Fibroblast of skin of scalp (primary cell): Measurements from ENCODE around the gene TGIF2. TPM values are rescaled to one million over a fixed set of nuclear protein-coding genes. Genes with fewer than 3 reads are reported as not detected.

Experiments
- DNase-seq: peaks from one replicate; pipeline ENCODE4 v3.0.0-alpha.2; 2013
- polyA plus RNA-seq, 2 experiments: library from polyadenylated mRNA; unstranded; fragments of 120-200 nt; gene quantifications; one replicate each; pipeline ENCODE4 v1.2.1, GENCODE V29; 2013; ENCODE audit not compliant: insufficient read length in 2 of 2

Gene TGIF2
- polyA plus RNA-seq (2013, experiment 1 of 2; ENCODE audit: insufficient read length) = 11.6 TPM
- 13.4 TPM for polyA plus RNA-seq (2013, experiment 2 of 2; ENCODE audit: insufficient read length)

DNA sequence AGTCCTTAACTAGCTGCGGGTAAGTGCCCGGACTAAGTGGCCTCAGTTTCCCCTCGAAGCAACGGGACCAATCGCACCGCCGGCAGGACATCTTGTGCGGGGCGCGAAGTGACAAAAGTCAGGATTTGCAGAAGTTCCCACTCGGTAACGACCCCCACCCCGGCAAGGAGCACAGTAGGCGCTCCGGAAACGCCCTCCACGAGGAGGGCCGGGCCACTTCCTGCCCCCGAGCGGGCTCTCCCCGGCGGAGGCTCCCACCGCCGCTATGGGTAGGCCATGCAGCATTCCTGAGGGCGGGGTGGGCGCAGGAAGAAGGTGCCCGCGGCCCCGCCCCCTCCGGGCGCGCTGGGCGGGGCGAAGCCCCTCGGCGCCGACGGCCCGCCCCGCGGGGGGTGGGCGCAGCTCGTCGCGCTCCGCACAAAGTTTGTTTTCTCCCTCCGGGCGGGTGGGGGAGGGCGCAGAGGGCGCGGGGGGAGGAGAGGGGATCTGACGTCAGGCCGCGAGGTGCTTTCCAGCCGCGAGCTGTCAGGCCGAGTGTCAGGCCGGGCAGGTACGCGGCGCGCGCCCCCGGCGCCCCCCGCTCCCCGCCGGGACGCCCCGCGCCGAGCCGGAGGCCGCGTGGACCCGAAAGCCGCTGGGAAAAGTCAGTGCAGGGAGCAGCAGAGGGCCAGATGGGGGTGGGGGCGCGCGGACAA lies at the start of gene TGIF2:
TSS of gene TGIF2 (plus strand) at position 495 of the 695 bp plus-strand sequence. CDS start 5,178 bp downstream, outside the sequence.
- peak; percentile 93 for DNase-seq

DNA sequence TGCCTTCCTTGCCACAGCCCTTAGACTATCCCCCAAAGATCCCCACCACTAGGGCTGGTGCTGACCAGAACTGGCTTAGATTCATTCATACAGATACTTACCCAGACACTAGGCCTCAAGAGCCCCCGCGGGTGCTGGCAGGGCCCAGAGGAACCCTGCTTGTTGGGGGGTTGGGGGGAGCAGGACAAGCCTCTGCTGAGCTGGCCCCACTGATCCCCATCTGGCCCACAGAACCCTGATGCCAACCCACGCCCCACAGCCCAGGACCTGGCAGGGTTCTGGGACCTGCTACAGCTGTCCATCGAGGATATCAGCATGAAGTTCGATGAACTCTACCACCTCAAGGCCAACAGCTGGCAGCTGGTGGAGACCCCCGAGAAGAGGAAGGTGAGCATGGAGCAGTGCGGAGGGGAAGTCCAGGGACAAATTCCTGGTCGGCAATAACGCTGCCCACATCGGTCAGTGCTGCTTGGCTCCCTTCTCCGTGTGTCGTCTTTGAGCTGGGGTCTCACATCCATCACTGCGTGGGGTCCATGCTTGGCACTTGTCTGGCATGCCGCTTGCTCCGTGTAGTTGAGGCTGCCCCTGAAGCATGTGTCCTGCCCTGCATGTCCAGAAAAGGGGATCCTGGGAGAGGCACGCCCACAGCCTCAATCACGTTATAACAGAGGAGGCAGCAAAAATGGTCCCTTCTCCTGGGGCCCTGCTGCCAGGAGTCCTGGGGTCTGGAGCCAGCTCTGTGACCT lies 47.6 kb upstream of the TGIF2 start:
- no peak for DNase-seq

DNA sequence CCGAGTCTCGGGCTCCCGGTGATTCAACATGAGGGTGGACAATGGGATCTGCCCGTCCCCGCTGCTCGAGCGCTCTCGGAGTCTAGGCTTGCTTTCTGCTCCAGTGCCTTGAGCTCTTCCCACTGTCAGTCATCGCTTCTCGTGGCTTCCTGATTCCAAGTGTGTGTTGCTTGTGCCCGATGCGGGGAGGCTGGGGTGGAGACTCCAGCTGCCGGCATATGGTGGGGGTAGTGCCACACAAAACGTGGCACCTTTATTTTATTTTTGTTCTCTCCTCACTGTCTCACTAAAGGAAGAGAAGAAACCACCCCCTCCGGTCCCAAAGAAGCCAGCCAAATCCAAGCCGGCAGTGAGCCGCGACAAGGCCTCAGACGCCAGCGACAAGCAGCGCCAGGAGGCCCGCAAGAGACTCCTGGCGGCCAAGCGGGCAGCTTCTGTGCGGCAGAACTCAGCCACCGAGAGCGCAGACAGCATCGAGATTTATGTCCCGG lies 46.8 kb upstream of the TGIF2 start:
- DNase-seq = no peak

GRCh38 chr20:36527331-36528125 lies 45.9 kb upstream of the TGIF2 start:
- no peak for DNase-seq

DNA sequence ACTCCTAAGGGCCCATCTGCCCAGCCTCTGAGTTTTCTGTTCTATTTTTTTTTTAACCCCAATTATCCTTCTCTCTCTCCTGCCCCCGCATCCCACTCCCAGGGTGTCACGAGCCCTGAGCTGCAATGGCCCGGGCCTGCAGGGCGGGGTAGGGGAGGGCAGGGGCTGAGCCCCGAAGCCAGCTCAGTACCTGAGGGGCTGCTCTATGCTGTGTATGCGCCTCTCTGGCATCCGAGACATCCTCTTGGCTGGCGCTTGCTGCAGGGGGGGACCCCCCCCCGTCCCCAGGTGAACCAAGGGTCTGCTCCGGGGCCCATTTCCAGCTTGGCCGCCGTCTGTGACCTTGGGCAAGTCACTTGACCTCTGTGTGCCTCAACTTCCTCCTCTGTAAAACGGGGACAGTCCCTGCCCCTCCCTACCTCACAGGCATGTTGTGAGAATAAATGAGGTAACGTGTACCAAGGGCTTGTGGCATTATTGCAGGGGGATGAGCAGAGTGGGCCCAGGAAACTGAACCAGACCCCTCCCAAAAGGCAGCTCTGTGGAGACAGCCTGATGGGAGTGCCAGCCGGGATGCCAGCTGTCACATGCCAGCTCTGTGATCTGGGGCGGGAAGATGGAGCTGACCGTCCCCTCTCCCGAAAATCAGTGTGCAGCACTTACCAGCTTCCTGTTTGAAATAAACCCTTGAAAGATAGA lies 45.1 kb upstream of the TGIF2 start:
- no peak for DNase-seq

GRCh38 chr20:36528875-36529417 lies 44.5 kb upstream of the TGIF2 start:
- no peak for DNase-seq

- DNase-seq = no peak
Measured at GRCh38 chr20:36532388-36532787, 41.0 kb upstream of the TGIF2 start.

DNA sequence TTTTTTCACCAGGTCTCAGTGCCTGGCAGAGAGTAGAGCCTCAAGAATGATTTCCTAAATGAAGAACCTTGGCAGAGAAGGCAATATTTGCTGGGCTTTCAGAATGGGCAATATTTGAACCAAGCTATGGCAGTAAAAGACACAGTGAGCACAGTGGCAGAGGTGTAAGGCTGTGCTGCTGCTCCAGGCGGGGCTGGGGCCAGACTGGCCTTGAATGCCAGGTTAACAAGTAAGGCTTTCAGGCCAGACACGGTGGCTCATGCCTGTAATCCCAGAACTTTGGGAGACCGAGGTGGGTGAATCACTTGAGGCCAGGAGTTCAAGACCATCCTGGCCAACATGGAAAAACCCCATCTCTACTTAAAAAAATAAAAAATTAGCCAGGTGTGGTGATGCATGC lies 40.6 kb upstream of the TGIF2 start:
- no peak for DNase-seq

GRCh38 chr20:36538026-36538722 lies 35.2 kb upstream of the TGIF2 start:
- DNase-seq = peak; percentile 70

- no peak for DNase-seq
Measured at GRCh38 chr20:36540551-36541211, 32.7 kb upstream of the TGIF2 start.

GRCh38 chr20:36541227-36541767 lies 32.1 kb upstream of the TGIF2 start, which contains the start of gene MYL9:
TSS of gene MYL9 (plus strand) at chr20:36541519. CDS start at chr20:36544885, 3,366 bp downstream.
- peak; percentile 91 for DNase-seq

- peak; percentile 70 for DNase-seq
Measured at GRCh38 chr20:36541768-36542488, 31.5 kb upstream of the TGIF2 start.

- DNase-seq = no peak
Measured at GRCh38 chr20:36542516-36543183, 30.7 kb upstream of the TGIF2 start.

DNA sequence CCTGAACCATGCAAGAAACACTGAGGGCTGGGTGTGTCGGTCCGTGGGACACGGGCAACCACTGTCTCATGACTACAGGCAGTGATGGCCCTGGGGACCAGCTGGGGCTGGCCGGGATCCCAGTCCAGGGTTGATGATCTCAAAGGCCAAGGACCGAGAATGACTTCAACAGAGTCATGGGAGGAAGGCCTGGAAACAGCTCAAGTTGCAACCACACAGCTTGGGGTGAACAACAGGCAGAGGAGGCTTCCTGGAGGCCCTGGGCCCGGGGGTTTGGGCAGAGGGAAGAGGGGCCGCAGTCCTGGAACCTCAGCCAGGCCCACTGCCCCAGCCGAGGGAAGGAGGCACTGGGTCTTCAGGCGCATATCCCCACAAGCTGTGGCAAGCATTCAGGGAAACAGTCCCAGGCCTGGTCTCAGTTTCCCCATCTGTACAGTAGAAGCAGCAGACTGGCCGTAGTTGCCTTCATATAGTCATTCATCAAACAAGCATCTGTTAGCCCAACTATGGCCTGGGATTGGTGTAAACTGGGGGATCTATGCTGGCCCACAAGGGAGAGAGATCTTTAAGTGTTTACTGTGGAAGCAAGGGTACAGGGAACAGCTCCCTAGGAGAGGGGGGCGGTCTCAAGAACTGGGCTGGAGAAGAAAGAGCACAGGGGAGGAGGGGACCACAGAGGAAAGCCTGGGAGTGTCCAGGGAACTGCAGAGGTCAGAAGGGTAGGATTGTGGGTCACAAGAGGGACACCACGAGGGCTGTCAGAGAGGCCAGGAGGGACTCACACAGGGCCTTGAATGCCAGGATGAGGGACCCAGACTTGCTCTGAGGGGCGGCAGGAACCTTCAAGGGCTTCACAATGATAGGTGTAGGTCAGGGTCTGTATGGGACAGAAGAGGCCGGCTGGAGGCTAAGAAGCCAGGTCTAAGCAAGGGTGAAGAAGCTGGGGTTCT lies 29.9 kb upstream of the TGIF2 start:
- DNase-seq = peak; percentile 83

DNA sequence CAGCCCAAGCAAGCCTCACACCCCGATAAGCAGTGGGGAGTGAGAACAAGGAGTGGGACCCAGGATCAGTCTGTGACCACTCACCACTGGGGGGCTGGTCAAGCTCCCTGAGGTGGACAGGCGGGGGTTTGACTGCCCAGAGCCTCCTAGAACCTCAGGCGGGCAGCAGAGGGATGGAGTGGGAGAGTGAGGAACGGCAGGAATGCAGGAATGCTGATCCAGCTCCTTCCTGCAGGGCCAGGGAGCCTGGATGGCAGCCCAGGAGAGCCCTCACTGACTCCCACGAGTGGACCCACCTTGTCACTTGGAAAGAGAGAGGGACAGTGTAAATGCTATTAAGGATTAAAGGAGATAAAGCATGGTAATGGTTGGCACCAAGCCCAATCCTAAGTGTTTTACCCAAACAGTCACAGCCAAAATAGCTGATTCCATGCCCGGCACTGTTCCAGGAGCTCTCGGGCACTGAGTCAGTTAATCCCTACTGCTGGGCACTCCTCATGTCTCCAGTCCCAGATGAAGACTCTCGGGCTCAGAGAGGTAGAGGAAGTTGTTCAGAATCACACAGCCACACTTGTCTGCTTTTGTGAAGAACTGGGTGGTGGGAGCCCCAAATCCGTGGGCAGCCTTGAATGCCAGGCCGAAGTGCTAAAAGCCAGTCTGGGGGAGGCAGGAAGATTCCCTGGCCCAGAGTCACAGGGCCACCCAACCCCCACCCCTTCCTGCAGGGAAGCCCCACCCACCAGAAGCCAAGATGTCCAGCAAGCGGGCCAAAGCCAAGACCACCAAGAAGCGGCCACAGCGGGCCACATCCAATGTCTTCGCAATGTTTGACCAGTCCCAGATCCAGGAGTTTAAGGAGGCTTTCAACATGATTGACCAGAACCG lies 29.0 kb upstream of the TGIF2 start:
- DNase-seq = peak; percentile 47

DNA sequence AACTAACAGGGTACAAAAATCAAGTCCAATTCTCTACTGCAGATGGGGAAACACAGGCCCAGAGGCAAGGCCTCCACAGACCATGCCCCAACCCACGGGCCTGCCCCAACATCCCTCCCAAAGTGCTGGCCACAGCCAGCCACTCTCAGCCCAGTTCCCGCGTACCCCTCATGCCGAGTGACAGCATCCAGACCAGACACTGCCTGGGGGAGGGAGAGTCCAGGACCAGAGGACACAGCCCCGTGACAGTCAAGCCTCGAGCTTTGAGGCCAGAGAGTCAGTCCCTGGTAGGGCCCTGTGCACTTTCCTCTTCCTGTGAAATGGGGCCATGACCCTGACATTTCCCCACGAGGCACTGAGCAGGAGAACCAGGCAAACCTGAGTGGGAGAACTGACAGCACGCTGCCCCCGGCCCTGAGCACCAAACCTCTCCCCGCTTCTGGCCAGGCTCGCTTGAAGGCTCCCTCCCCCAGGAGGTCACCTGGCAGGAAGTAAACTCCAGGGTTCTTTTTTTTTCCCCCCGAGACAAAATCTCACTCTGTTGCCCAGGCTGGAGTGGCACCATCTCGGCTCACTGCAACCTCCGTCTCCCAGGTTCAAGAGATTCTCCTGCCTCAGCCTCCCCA lies 27.2 kb upstream of the TGIF2 start:
- DNase-seq = no peak
